ENCODE measurements around the gene RBSN. TPM values are rescaled to one million over a fixed set of nuclear protein-coding genes. Genes with fewer than 3 reads are reported as not detected.
A peak's percentile ranks its signal among the peaks of the same experiment; 100 is the strongest.

Gene RBSN
- total and polyA plus RNA-seq, 2 experiments from 2014 or later: 10.6 to 26.5 TPM

DNA sequence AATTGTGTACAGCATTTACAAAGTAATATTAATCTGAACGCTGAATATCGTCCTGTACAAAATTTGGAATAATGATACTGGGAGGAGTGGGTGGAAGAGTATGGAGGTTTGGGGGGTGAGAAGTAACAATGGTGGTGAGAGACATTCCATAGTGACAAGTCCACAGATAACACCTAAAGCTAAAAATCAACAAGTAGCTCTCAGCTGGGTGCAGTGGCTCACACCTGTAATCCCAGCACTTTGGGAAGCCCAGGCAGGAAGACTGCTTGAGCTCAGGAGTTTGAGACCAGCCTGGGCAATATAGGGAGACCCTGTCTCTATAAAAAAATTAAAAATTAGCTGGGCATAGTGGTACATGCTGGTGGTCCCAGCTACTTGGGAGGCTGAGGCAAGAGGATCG, 38.9 kb downstream of the RBSN start:
- no peak overlapping the region for H3K4me2 ChIP-seq
- no peak for TF ChIP-seq ZNF114 (CRISPR knock-in tag; IDR thresholded peaks at IDR 0.05)
- TF ChIP-seq EZH2phosphoT487 (IDR thresholded peaks at IDR 0.05; ENCODE audit: unreplicated experiment): no peak
- TF ChIP-seq JUNB (IDR thresholded peaks at IDR 0.05; ENCODE audit: unreplicated experiment): no peak
- no peak for TF ChIP-seq STAT1 (IDR thresholded peaks at IDR 0.05; ENCODE audit: unreplicated experiment)
- no peak for TF ChIP-seq CREB1 (CRISPR knock-in tag; IDR thresholded peaks at IDR 0.05; ENCODE audit: low read depth)
- no peak for TF ChIP-seq EZH2 (IDR thresholded peaks at IDR 0.05; ENCODE audit: low read depth, unreplicated experiment)
- TF ChIP-seq, protein P1, sequence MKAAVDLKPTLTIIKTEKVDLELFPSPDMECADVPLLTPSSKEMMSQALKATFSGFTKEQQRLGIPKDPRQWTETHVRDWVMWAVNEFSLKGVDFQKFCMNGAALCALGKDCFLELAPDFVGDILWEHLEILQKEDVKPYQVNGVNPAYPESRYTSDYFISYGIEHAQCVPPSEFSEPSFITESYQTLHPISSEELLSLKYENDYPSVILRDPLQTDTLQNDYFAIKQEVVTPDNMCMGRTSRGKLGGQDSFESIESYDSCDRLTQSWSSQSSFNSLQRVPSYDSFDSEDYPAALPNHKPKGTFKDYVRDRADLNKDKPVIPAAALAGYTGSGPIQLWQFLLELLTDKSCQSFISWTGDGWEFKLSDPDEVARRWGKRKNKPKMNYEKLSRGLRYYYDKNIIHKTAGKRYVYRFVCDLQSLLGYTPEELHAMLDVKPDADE (IDR thresholded peaks at IDR 0.05): no peak
- no peak for TF ChIP-seq NANOG (IDR thresholded peaks at IDR 0.05; ENCODE audit: borderline replicate concordance)
- TF ChIP-seq, protein P2, sequence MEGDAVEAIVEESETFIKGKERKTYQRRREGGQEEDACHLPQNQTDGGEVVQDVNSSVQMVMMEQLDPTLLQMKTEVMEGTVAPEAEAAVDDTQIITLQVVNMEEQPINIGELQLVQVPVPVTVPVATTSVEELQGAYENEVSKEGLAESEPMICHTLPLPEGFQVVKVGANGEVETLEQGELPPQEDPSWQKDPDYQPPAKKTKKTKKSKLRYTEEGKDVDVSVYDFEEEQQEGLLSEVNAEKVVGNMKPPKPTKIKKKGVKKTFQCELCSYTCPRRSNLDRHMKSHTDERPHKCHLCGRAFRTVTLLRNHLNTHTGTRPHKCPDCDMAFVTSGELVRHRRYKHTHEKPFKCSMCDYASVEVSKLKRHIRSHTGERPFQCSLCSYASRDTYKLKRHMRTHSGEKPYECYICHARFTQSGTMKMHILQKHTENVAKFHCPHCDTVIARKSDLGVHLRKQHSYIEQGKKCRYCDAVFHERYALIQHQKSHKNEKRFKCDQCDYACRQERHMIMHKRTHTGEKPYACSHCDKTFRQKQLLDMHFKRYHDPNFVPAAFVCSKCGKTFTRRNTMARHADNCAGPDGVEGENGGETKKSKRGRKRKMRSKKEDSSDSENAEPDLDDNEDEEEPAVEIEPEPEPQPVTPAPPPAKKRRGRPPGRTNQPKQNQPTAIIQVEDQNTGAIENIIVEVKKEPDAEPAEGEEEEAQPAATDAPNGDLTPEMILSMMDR (conservative IDR thresholded peaks at IDR 0.05; ENCODE audit: low read depth in 2 of 2): no peak
- TF ChIP-seq, protein P3, sequence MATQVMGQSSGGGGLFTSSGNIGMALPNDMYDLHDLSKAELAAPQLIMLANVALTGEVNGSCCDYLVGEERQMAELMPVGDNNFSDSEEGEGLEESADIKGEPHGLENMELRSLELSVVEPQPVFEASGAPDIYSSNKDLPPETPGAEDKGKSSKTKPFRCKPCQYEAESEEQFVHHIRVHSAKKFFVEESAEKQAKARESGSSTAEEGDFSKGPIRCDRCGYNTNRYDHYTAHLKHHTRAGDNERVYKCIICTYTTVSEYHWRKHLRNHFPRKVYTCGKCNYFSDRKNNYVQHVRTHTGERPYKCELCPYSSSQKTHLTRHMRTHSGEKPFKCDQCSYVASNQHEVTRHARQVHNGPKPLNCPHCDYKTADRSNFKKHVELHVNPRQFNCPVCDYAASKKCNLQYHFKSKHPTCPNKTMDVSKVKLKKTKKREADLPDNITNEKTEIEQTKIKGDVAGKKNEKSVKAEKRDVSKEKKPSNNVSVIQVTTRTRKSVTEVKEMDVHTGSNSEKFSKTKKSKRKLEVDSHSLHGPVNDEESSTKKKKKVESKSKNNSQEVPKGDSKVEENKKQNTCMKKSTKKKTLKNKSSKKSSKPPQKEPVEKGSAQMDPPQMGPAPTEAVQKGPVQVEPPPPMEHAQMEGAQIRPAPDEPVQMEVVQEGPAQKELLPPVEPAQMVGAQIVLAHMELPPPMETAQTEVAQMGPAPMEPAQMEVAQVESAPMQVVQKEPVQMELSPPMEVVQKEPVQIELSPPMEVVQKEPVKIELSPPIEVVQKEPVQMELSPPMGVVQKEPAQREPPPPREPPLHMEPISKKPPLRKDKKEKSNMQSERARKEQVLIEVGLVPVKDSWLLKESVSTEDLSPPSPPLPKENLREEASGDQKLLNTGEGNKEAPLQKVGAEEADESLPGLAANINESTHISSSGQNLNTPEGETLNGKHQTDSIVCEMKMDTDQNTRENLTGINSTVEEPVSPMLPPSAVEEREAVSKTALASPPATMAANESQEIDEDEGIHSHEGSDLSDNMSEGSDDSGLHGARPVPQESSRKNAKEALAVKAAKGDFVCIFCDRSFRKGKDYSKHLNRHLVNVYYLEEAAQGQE (IDR thresholded peaks at IDR 0.05; ENCODE audit: unreplicated experiment): no peak
- TF ChIP-seq ZNF331 (CRISPR knock-in tag; IDR thresholded peaks at IDR 0.05; ENCODE audit: low read depth): no peak
- no peak for TF ChIP-seq POLR2AphosphoS5 (IDR thresholded peaks at IDR 0.05; ENCODE audit: low read depth)
- TF ChIP-seq, protein P4, sequence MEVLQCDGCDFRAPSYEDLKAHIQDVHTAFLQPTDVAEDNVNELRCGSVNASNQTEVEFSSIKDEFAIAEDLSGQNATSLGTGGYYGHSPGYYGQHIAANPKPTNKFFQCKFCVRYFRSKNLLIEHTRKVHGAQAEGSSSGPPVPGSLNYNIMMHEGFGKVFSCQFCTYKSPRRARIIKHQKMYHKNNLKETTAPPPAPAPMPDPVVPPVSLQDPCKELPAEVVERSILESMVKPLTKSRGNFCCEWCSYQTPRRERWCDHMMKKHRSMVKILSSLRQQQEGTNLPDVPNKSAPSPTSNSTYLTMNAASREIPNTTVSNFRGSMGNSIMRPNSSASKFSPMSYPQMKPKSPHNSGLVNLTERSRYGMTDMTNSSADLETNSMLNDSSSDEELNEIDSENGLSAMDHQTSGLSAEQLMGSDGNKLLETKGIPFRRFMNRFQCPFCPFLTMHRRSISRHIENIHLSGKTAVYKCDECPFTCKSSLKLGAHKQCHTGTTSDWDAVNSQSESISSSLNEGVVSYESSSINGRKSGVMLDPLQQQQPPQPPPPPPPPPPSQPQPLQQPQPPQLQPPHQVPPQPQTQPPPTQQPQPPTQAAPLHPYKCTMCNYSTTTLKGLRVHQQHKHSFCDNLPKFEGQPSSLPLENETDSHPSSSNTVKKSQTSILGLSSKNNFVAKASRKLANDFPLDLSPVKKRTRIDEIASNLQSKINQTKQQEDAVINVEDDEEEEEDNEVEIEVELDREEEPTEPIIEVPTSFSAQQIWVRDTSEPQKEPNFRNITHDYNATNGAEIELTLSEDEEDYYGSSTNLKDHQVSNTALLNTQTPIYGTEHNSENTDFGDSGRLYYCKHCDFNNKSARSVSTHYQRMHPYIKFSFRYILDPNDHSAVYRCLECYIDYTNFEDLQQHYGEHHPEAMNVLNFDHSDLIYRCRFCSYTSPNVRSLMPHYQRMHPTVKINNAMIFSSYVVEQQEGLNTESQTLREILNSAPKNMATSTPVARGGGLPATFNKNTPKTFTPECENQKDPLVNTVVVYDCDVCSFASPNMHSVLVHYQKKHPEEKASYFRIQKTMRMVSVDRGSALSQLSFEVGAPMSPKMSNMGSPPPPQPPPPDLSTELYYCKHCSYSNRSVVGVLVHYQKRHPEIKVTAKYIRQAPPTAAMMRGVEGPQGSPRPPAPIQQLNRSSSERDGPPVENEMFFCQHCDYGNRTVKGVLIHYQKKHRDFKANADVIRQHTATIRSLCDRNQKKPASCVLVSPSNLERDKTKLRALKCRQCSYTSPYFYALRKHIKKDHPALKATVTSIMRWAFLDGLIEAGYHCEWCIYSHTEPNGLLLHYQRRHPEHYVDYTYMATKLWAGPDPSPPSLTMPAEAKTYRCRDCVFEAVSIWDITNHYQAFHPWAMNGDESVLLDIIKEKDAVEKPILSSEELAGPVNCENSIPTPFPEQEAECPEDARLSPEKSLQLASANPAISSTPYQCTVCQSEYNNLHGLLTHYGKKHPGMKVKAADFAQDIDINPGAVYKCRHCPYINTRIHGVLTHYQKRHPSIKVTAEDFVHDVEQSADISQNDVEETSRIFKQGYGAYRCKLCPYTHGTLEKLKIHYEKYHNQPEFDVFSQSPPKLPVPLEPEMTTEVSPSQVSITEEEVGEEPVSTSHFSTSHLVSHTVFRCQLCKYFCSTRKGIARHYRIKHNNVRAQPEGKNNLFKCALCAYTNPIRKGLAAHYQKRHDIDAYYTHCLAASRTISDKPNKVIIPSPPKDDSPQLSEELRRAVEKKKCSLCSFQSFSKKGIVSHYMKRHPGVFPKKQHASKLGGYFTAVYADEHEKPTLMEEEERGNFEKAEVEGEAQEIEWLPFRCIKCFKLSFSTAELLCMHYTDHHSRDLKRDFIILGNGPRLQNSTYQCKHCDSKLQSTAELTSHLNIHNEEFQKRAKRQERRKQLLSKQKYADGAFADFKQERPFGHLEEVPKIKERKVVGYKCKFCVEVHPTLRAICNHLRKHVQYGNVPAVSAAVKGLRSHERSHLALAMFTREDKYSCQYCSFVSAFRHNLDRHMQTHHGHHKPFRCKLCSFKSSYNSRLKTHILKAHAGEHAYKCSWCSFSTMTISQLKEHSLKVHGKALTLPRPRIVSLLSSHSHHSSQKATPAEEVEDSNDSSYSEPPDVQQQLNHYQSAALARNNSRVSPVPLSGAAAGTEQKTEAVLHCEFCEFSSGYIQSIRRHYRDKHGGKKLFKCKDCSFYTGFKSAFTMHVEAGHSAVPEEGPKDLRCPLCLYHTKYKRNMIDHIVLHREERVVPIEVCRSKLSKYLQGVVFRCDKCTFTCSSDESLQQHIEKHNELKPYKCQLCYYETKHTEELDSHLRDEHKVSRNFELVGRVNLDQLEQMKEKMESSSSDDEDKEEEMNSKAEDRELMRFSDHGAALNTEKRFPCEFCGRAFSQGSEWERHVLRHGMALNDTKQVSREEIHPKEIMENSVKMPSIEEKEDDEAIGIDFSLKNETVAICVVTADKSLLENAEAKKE (CRISPR knock-in tag; IDR thresholded peaks at IDR 0.05): no peak
- peaks cover 67% of the 10 kb centered on the region for H3K36me3 Mint-ChIP-seq (ENCODE audit: low read depth)
- peaks cover 4% of the 10 kb centered on the region for H3K9me3 Mint-ChIP-seq
- no peaks in the 10 kb centered on the region for H3K27me3 ChIP-seq (ENCODE audit: insufficient read depth)
- peaks cover 23% of the 10 kb centered on the region for H3K4me1 Mint-ChIP-seq
- peaks cover 19% of the 10 kb centered on the region for H4K20me1 ChIP-seq (replicated peaks; ENCODE audit: insufficient read depth)
- ATAC-seq: no peak
- peaks cover 6% of the 10 kb centered on the region; the same call in 1 of the 2 replicates for H3K4me1 ChIP-seq (ENCODE audit: insufficient read depth)
- H3K27ac ChIP-seq (ENCODE audit: low read depth): 0 out of 2 replicates have a peak overlapping the region, but pooled peaks have one; percentile 45
- H3K4me3 Mint-ChIP-seq: no peak overlapping the region
- peaks cover 82% of the 10 kb centered on the region for H3K79me2 ChIP-seq (replicated peaks; ENCODE audit: insufficient read depth)
- H3K27ac Mint-ChIP-seq: no peak overlapping the region
- H3K4me3 ChIP-seq: no peak overlapping the region
- H3K9me2 ChIP-seq (ENCODE audit: insufficient read depth): no peaks in the 10 kb centered on the region
- no peak for DNase-seq (ENCODE audit: low spot score)
- no peaks in the 10 kb centered on the region for H3F3A ChIP-seq (replicated peaks; ENCODE audit: low read depth)
- peaks cover 1% of the 10 kb centered on the region for H3K27me3 Mint-ChIP-seq (ENCODE audit: insufficient read depth, low read depth, poor library complexity)
- peaks cover 14% of the 10 kb centered on the region for H3K36me3 ChIP-seq (ENCODE audit: insufficient read depth)
- H2AFZ ChIP-seq: no peak overlapping the region

Data from GM23338 (cell line).